Measurements from ENCODE around the gene TTLL10.

TTLL10 gene

GRCh38 chr1:1238702-1239178 is 65.1 kb downstream of the TTLL10 start:
- no peak for DNase-seq

GRCh38 chr1:1239227-1239613 is 65.5 kb downstream of the TTLL10 start:
- DNase-seq = no peak

- no peak for DNase-seq
Measured at GRCh38 chr1:1239614-1240347, 66.1 kb downstream of the TTLL10 start.

GRCh38 chr1:1240348-1240732 is 66.7 kb downstream of the TTLL10 start:
- DNase-seq = no peak

GRCh38 chr1:1240822-1241587 is 67.3 kb downstream of the TTLL10 start:
- no peak for DNase-seq

GRCh38 chr1:1241588-1242219 is 68.0 kb downstream of the TTLL10 start:
- DNase-seq = no peak

- DNase-seq = no peak
Measured at GRCh38 chr1:1242461-1243265, 69.0 kb downstream of the TTLL10 start.

GRCh38 chr1:1243266-1243660 is 69.6 kb downstream of the TTLL10 start:
- no peak for DNase-seq

GRCh38 chr1:1243807-1244191 is 70.1 kb downstream of the TTLL10 start:
- no peak for DNase-seq

- no peak for DNase-seq
Measured at GRCh38 chr1:1244192-1244811, 70.6 kb downstream of the TTLL10 start.

GRCh38 chr1:1245178-1245816 is 71.6 kb downstream of the TTLL10 start:
- no peak for DNase-seq

GRCh38 chr1:1245817-1246576 is 72.3 kb downstream of the TTLL10 start:
- no peak for DNase-seq

GRCh38 chr1:1246577-1247340 is 73.1 kb downstream of the TTLL10 start, which contains the start of gene C1QTNF12:
C1QTNF12 (minus strand) TSS chr1:1246722; CDS start chr1:1246690, 32 bp downstream.
- no peak for DNase-seq

GRCh38 chr1:1247341-1247913 is 73.7 kb downstream of the TTLL10 start:
- DNase-seq = no peak
